Measurements from ENCODE around the gene ARFGEF3. TPM values are rescaled to one million over a fixed set of nuclear protein-coding genes. Genes with fewer than 3 reads are reported as not detected.

The ARFGEF3 gene
- total and polyA plus RNA-seq, 2 experiments from 2014 or later: 5.8 to 24.6 TPM

DNA sequence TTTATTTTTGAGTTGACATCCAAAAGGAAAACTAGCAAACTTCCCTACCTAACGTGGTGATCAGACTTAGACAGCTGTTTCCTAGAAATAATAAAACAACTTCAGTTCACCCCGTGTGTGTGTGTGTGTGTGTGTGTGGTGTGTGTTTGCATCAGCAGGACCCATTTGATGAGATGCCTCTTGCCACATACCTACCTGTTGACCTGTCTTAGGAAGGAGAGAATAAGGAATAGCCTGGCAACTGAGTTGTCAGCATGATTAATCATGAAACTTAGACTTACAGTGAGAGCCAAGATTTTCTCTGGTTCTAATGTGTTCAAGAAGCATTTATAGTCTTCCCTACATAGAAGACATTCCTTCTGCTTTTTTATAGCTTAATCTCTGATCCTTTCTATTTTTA lies 72.6 kb downstream of the ARFGEF3 start (continued):
- TF ChIP-seq, protein P1, sequence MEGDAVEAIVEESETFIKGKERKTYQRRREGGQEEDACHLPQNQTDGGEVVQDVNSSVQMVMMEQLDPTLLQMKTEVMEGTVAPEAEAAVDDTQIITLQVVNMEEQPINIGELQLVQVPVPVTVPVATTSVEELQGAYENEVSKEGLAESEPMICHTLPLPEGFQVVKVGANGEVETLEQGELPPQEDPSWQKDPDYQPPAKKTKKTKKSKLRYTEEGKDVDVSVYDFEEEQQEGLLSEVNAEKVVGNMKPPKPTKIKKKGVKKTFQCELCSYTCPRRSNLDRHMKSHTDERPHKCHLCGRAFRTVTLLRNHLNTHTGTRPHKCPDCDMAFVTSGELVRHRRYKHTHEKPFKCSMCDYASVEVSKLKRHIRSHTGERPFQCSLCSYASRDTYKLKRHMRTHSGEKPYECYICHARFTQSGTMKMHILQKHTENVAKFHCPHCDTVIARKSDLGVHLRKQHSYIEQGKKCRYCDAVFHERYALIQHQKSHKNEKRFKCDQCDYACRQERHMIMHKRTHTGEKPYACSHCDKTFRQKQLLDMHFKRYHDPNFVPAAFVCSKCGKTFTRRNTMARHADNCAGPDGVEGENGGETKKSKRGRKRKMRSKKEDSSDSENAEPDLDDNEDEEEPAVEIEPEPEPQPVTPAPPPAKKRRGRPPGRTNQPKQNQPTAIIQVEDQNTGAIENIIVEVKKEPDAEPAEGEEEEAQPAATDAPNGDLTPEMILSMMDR (conservative IDR thresholded peaks at IDR 0.05; ENCODE audit: low read depth in 2 of 2): no peak
- TF ChIP-seq ZNF331 (CRISPR knock-in tag; IDR thresholded peaks at IDR 0.05; ENCODE audit: low read depth) (no peak), STAT1 (IDR thresholded peaks at IDR 0.05; ENCODE audit: unreplicated experiment) (no peak), POLR2AphosphoS5 (IDR thresholded peaks at IDR 0.05; ENCODE audit: low read depth) (no peak), CREB1 (CRISPR knock-in tag; IDR thresholded peaks at IDR 0.05; ENCODE audit: low read depth) (no peak)
- TF ChIP-seq, protein P2, sequence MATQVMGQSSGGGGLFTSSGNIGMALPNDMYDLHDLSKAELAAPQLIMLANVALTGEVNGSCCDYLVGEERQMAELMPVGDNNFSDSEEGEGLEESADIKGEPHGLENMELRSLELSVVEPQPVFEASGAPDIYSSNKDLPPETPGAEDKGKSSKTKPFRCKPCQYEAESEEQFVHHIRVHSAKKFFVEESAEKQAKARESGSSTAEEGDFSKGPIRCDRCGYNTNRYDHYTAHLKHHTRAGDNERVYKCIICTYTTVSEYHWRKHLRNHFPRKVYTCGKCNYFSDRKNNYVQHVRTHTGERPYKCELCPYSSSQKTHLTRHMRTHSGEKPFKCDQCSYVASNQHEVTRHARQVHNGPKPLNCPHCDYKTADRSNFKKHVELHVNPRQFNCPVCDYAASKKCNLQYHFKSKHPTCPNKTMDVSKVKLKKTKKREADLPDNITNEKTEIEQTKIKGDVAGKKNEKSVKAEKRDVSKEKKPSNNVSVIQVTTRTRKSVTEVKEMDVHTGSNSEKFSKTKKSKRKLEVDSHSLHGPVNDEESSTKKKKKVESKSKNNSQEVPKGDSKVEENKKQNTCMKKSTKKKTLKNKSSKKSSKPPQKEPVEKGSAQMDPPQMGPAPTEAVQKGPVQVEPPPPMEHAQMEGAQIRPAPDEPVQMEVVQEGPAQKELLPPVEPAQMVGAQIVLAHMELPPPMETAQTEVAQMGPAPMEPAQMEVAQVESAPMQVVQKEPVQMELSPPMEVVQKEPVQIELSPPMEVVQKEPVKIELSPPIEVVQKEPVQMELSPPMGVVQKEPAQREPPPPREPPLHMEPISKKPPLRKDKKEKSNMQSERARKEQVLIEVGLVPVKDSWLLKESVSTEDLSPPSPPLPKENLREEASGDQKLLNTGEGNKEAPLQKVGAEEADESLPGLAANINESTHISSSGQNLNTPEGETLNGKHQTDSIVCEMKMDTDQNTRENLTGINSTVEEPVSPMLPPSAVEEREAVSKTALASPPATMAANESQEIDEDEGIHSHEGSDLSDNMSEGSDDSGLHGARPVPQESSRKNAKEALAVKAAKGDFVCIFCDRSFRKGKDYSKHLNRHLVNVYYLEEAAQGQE (IDR thresholded peaks at IDR 0.05; ENCODE audit: unreplicated experiment): no peak

DNA sequence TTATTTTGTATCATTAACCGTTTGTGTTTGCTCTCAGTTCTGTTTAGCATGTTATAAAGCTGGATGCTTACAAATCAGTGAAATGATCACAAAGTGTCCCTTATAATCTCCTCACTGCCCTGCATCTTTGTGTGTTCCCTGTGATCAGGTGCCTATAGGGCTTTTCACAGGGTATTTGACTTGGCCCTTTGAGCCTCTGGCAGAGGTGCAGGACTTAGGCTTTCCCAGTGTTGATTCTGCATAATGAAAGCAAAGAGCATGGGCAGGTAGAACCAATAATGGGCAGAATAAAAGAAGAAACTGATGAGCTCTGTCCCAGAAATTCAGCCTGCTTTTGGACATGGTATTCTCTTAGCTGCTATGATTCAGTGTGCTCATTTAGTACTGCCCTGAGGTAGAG lies 73.5 kb downstream of the ARFGEF3 start:
- no peaks in the 10 kb centered on the region for H3K79me2 ChIP-seq (replicated peaks; ENCODE audit: insufficient read depth)
- no peak overlapping the region for H3K27ac Mint-ChIP-seq
- no peaks in the 10 kb centered on the region for H3K27me3 ChIP-seq (ENCODE audit: insufficient read depth)
- H2AFZ ChIP-seq: no peak overlapping the region
- H3K9me2 ChIP-seq (ENCODE audit: insufficient read depth): no peaks in the 10 kb centered on the region
- no peak overlapping the region for H3K4me3 ChIP-seq
- H3K36me3 ChIP-seq (ENCODE audit: insufficient read depth): no peaks in the 10 kb centered on the region
- no peak overlapping the region for H3K4me3 Mint-ChIP-seq
- no peak overlapping the region for H3K27ac ChIP-seq (ENCODE audit: low read depth)
- H3K4me2 ChIP-seq: no peak overlapping the region
- H3K36me3 Mint-ChIP-seq (ENCODE audit: low read depth): no peaks in the 10 kb centered on the region
- H3K9me3 Mint-ChIP-seq: no peaks in the 10 kb centered on the region
- no peaks in the 10 kb centered on the region for H3F3A ChIP-seq (replicated peaks; ENCODE audit: low read depth)
- H3K27me3 Mint-ChIP-seq (ENCODE audit: insufficient read depth, low read depth, poor library complexity): no peaks in the 10 kb centered on the region
- no peaks in the 10 kb centered on the region for H3K4me1 ChIP-seq (ENCODE audit: insufficient read depth)
- no peak for DNase-seq (ENCODE audit: low spot score)
- H3K4me1 Mint-ChIP-seq: peaks cover 13% of the 10 kb centered on the region; the same call in 2 of the 3 replicates
- no peak for ATAC-seq
- no peaks in the 10 kb centered on the region for H4K20me1 ChIP-seq (replicated peaks; ENCODE audit: insufficient read depth)
- TF ChIP-seq, protein P2 (IDR thresholded peaks at IDR 0.05; ENCODE audit: unreplicated experiment): no peak
- TF ChIP-seq ZNF114 (CRISPR knock-in tag; IDR thresholded peaks at IDR 0.05) (no peak), EZH2phosphoT487 (IDR thresholded peaks at IDR 0.05; ENCODE audit: unreplicated experiment) (no peak), JUNB (IDR thresholded peaks at IDR 0.05; ENCODE audit: unreplicated experiment) (no peak), CREB1 (CRISPR knock-in tag; IDR thresholded peaks at IDR 0.05; ENCODE audit: low read depth) (no peak)
- TF ChIP-seq, protein P1 (conservative IDR thresholded peaks at IDR 0.05; ENCODE audit: low read depth in 2 of 2): no peak
